T-cell (primary cell): Measurements from ENCODE around the gene RIT1. TPM values are rescaled to one million over a fixed set of nuclear protein-coding genes. Genes with fewer than 3 reads are reported as not detected.

Experiments
- ATAC-seq, 4 experiments: fragments of 200-7000 bp in 3 of 4; fragments of 150-1000 bp in 1 of 4; cut with Tn5 transposase; replicated peaks in 1 of 4; 1 replicate in 3 of 4; 2 replicates in 1 of 4; pipeline ENCODE4 v1.10.0; 2021; ENCODE audit warnings: moderate library complexity in 3 of 4, mild to moderate bottlenecking in 2 of 4, moderate number of reproducible peaks in 1 of 4
- CTCF ChIA-PET, 2 donors: fragments of 300-600 bp; sonication (Branson Sonifier 250); formaldehyde crosslinking; loops; one replicate each; lab custom pipeline; 2022; ENCODE audit warnings: antibody characterized with exemption in 2 of 2; lab: Charles Lee
- POLR2A ChIA-PET, 2 donors: fragments of 300-600 bp; sonication (Branson Sonifier 250); formaldehyde crosslinking; loops; one replicate each; lab custom pipeline; 2022; ENCODE audit warnings: antibody characterized with exemption in 2 of 2; lab: Charles Lee
- DNase-seq, 35 experiments: peaks; one replicate each; pipeline versions ENCODE4 v3.0.0 to v3.0.0-alpha.2; 2013 to 2023
- H3K27ac ChIP-seq: one replicate; pipeline ENCODE4 v1.5.1; 2013; ENCODE audit warnings: low read length
- H3K27me3 ChIP-seq, 2 experiments: replicated peaks in 1 of 2; 1 replicate in 1 of 2; 2 replicates in 1 of 2; pipeline versions ENCODE4 v1.6.1 to v1.7.0; 2013; ENCODE audit warnings: low read length in 1 of 2, mixed read lengths in 1 of 2; ENCODE audit not compliant: control insufficient read depth in 2 of 2, insufficient read depth in 2 of 2; ENCODE audit errors: extremely low read depth in 1 of 2
- H3K36me3 ChIP-seq, 2 donors: 1 replicate in 1 of 2; 2 replicates in 1 of 2; pipeline versions ENCODE4 v1.6.1 to v1.7.0; 2013; ENCODE audit warnings: low read length in 1 of 2; ENCODE audit not compliant: control insufficient read depth in 2 of 2, insufficient read depth in 1 of 2; ENCODE audit errors: extremely low read depth in 1 of 2
- H3K4me1 ChIP-seq, 2 experiments: 1 replicate in 1 of 2; 2 replicates in 1 of 2; pipeline versions ENCODE4 v1.6.1 to v1.7.0; 2013; ENCODE audit warnings: low read length in 2 of 2, mixed read lengths in 1 of 2; ENCODE audit not compliant: insufficient read depth in 2 of 2, control insufficient read depth in 1 of 2; ENCODE audit errors: extremely low read depth in 1 of 2
- H3K4me3 ChIP-seq, 2 donors: 1 replicate in 1 of 2; 2 replicates in 1 of 2; pipeline versions ENCODE4 v1.5.1 to v1.7.0; 2013; ENCODE audit warnings: mild to moderate bottlenecking in 2 of 2, low read length in 1 of 2, moderate library complexity in 1 of 2; ENCODE audit not compliant: control insufficient read depth in 1 of 2; ENCODE audit errors: extremely low read depth in 1 of 2
- H3K9me3 ChIP-seq: 2 replicates; pipeline ENCODE4 v1.7.0; 2013
- H3K27ac Mint-ChIP-seq, 2 donors: one replicate each; pipeline ENCODE4 v1.8.0; 2020 to 2021; ENCODE audit warnings: mild to moderate bottlenecking in 2 of 2, mixed read lengths in 2 of 2
- H3K27me3 Mint-ChIP-seq, 2 donors: one replicate each; pipeline ENCODE4 v1.8.0; 2021 to 2022; ENCODE audit warnings: mixed read lengths in 2 of 2
- H3K36me3 Mint-ChIP-seq: one replicate; pipeline ENCODE4 v1.8.0; 2021; ENCODE audit warnings: mixed read lengths
- H3K4me1 Mint-ChIP-seq, 3 donors: one replicate each; pipeline ENCODE4 v1.8.0; 2020 to 2022; ENCODE audit warnings: mixed read lengths in 3 of 3, mild to moderate bottlenecking in 1 of 3
- H3K4me3 Mint-ChIP-seq, 3 donors: one replicate each; pipeline ENCODE4 v1.8.0; 2020 to 2022; ENCODE audit warnings: mild to moderate bottlenecking in 3 of 3, mixed read lengths in 3 of 3, moderate library complexity in 3 of 3
- H3K9me3 Mint-ChIP-seq, 3 donors: one replicate each; pipeline ENCODE4 v1.8.0; 2020 to 2022; ENCODE audit warnings: mixed read lengths in 3 of 3
- WGBS: methylation state at CpG from one replicate; pipeline ENCODE4 v1.1.5; 2013; ENCODE audit warnings: missing lambda C conversion rate; ENCODE audit not compliant: insufficient coverage; 5-methylcytosine and 5-hydroxymethylcytosine counted together
- total RNA-seq, 35 experiments: library from RNA in 6 of 35; stranded (reverse) in 6 of 35; fragments of 120-200 nt in 1 of 35; gene quantifications; one replicate each; pipeline versions ENCODE4 v1.2.1 to v1.2.4 and lab custom pipeline; 2013 to 2026

Gene RIT1
- total RNA-seq, 5 donors from 2014 or later (not counting 1 experiment from before 2014, with no cell fraction given): 35.3 to 56.4 (median 39.2) TPM

- Histone ChIP-seq H3K27ac (peak overlapping the region; percentile 30), H3K36me3 (peaks cover 2 to 15% of the 10 kb centered on the region in 2 donors), H3K9me3 (no peaks in the 10 kb centered on the region), H3K4me3 (no peak overlapping the region), H3K4me1 (peaks cover 9 to 14% of the 10 kb centered on the region in 2 experiments), H3K27me3 (no peaks in the 10 kb centered on the region)
- DNase-seq: peak in 18 of 35 experiments; percentile 2 to 62 (median 16)
- ChIA-PET CTCF (interaction anchor here in 1 of 2 donors (0.6 to 1.1 kb wide), 3 partner anchors 11 to 114 kb away, joined by 3 read pairs; no protein-coding TSS in a partner anchor), POLR2A (interaction anchor here (0.6 to 0.7 kb wide), 2 partner anchors 234 to 506 kb away, joined by 3 to 5 read pairs; no protein-coding TSS in a partner anchor)
- WGBS: 43% methylated on average over 1 of the region's 10 CpGs
- peak overlapping the region in 1 of 3 donors; percentile 38 for H3K4me3 Mint-ChIP-seq
- no peaks in the 10 kb centered on the region for H3K27me3 Mint-ChIP-seq
- peak; percentile 81 to 97 (median 94) for ATAC-seq
- H3K9me3 Mint-ChIP-seq: no peaks in the 10 kb centered on the region
- H3K4me1 Mint-ChIP-seq: peaks cover 17 to 18% (median 17%) of the 10 kb centered on the region in 3 donors
- H3K27ac Mint-ChIP-seq: peak overlapping the region; percentile 82 to 88
- peaks cover 10% of the 10 kb centered on the region for H3K36me3 Mint-ChIP-seq
These were observed 17.6 kb downstream of the RIT1 start for GRCh38 chr1:155893389-155894142.

DNA sequence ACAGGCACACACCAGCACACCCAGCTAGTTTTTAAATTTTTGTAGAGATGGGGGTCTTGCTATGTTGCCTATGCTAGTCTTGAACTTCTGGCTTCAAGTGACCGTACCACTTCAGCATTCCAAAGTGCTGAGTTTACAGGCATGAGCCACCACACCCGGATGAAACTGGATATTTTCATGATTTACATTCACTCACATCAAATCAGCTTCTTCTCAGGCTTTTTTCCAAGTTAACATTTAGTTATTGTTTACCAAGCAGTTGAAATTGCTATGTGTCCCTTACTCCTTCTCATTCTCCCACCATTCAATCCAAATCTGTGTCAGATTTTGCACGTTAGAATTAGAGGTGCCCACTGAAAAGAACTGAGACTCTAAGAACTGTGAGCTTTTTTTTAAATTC is 18.4 kb downstream of the RIT1 start:
- 83% methylated on average over 1 of the region's 3 CpGs for WGBS
- Histone ChIP-seq H3K27ac (no peak overlapping the region), H3K4me3 (no peak overlapping the region), H3K9me3 (no peaks in the 10 kb centered on the region), H3K36me3 (peaks cover 2 to 9% of the 10 kb centered on the region in 2 donors), H3K4me1 (peaks cover 9 to 14% of the 10 kb centered on the region in 2 experiments), H3K27me3 (no peaks in the 10 kb centered on the region)
- H3K36me3 Mint-ChIP-seq: peaks cover 10% of the 10 kb centered on the region
- H3K9me3 Mint-ChIP-seq: no peaks in the 10 kb centered on the region
- ChIA-PET POLR2A (no interaction called here), CTCF (interaction anchor here in 1 of 2 donors (0.9 to 1.1 kb wide), 2 partner anchors 12 to 40 kb away, joined by 3 read pairs; no protein-coding TSS in a partner anchor)
- no peak for ATAC-seq
- no peak for DNase-seq
- H3K27me3 Mint-ChIP-seq: no peaks in the 10 kb centered on the region
- H3K27ac Mint-ChIP-seq: peak overlapping the region; percentile 82 to 88
- H3K4me1 Mint-ChIP-seq: peaks cover 17 to 18% (median 17%) of the 10 kb centered on the region in 3 donors
- H3K4me3 Mint-ChIP-seq: peak overlapping the region in 1 of 3 donors; percentile 38

DNA sequence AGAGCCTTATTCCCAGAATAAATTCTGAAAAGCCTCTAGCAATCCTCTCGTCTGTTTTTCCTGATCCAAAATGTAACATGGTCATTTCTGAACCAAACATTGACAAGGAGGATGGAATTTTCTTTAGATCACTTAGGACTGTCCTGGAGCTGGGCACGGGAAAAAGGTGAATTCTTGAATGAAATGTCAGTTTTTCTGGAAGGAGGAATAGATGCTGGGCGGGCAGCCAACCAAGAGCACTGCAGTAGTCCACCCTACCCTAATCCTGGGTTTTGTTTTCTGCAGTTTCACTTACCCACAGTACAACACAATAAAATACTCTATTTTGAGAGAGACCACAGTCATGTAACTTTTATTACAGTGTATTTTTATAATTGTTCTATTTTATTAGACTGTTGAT is 20.9 kb downstream of the RIT1 start:
- H3K27ac Mint-ChIP-seq: no peak overlapping the region
- ATAC-seq: no peak
- peaks cover 3% of the 10 kb centered on the region for H3K36me3 Mint-ChIP-seq
- no CpG with 5 or more reads among the region's 3 CpGs for WGBS
- POLR2A ChIA-PET: no interaction called here
- peaks cover 17 to 18% (median 17%) of the 10 kb centered on the region in 3 donors for H3K4me1 Mint-ChIP-seq
- Histone ChIP-seq H3K4me3 (no peak overlapping the region), H3K4me1 (peaks cover 9 to 14% of the 10 kb centered on the region in 2 experiments), H3K27ac (no peak overlapping the region), H3K36me3 (no peaks in the 10 kb centered on the region), H3K9me3 (no peaks in the 10 kb centered on the region), H3K27me3 (no peaks in the 10 kb centered on the region)
- H3K4me3 Mint-ChIP-seq: no peak overlapping the region
- H3K27me3 Mint-ChIP-seq: no peaks in the 10 kb centered on the region
- CTCF ChIA-PET: interaction anchor here in 1 of 2 donors (0.6 kb wide), 1 partner anchor 46 kb away, joined by 4 read pairs; no protein-coding TSS in a partner anchor
- H3K9me3 Mint-ChIP-seq: no peaks in the 10 kb centered on the region
- DNase-seq: no peak

- H3K4me1 ChIP-seq: peaks cover 9 to 14% of the 10 kb centered on the region in 2 experiments
- H3K4me1 Mint-ChIP-seq: peaks cover 17 to 18% (median 17%) of the 10 kb centered on the region in 3 donors
- H3K4me3 Mint-ChIP-seq: no peak overlapping the region
- H3K9me3 Mint-ChIP-seq: no peaks in the 10 kb centered on the region
- no peaks in the 10 kb centered on the region for H3K27me3 Mint-ChIP-seq
- CTCF ChIA-PET: no interaction called here
- whole genome bisulfite sequencing: no CpG with 5 or more reads among the region's 2 CpGs
- POLR2A ChIA-PET: interaction anchor here in 1 of 2 donors (0.7 kb wide), 1 partner anchor 155 kb away, joined by 5 read pairs; no protein-coding TSS in a partner anchor
- H3K9me3 ChIP-seq: no peaks in the 10 kb centered on the region
- no peak overlapping the region for H3K4me3 ChIP-seq
- H3K27ac ChIP-seq: no peak overlapping the region
- no peak overlapping the region for H3K27ac Mint-ChIP-seq
- H3K27me3 ChIP-seq: no peaks in the 10 kb centered on the region
- ATAC-seq (no peak), DNase-seq (no peak)
- H3K36me3 Mint-ChIP-seq: peaks cover 3% of the 10 kb centered on the region
- H3K36me3 ChIP-seq: no peaks in the 10 kb centered on the region
These were observed 21.6 kb downstream of the RIT1 start for GRCh38 chr1:155889566-155889965.

DNA sequence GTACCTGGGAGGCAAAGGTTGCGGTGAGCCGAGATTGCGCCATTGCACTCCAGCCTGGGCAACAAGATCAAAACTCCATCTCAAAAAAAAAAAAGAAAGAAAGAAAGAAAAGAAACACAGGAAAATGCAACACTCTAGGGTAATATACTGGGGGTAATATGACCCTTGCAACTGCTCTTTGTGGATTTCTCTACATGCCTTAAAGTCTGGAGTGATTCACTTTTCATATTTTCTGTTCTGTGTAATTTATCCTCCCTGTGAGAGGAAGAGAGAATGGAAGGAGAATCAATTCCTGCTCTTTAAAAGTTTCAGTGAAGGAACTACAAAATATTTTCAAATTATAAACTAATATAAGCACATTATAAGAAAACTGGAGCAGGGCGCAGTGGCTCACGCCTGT is 22.7 kb downstream of the RIT1 start:
- Mint-ChIP-seq H3K4me3 (no peak overlapping the region), H3K36me3 (peaks cover 3% of the 10 kb centered on the region), H3K4me1 (peaks cover 10 to 13% (median 11%) of the 10 kb centered on the region in 3 donors), H3K9me3 (no peaks in the 10 kb centered on the region), H3K27ac (no peak overlapping the region), H3K27me3 (no peaks in the 10 kb centered on the region)
- Histone ChIP-seq H3K9me3 (no peaks in the 10 kb centered on the region), H3K27me3 (no peaks in the 10 kb centered on the region), H3K4me3 (no peak overlapping the region), H3K36me3 (peaks cover 0 to 2% of the 10 kb centered on the region in 2 donors), H3K4me1 (peaks cover 3 to 8% of the 10 kb centered on the region in 2 experiments), H3K27ac (no peak overlapping the region)
- ChIA-PET CTCF (no interaction called here), POLR2A (no interaction called here)
- no peak for ATAC-seq
- no peak for DNase-seq
- 100% methylated on average over 2 of the region's 5 CpGs for WGBS

- ATAC-seq (no peak), DNase-seq (no peak)
- no peaks in the 10 kb centered on the region for H3K9me3 Mint-ChIP-seq
- CTCF ChIA-PET: interaction anchor here in 1 of 2 donors (0.6 kb wide), 1 partner anchor 13 kb away, joined by 4 read pairs; no protein-coding TSS in a partner anchor
- no peak overlapping the region for H3K4me3 Mint-ChIP-seq
- Histone ChIP-seq H3K36me3 (peaks cover 0 to 20% of the 10 kb centered on the region in 2 donors), H3K27me3 (no peaks in the 10 kb centered on the region), H3K4me1 (no peaks in the 10 kb centered on the region), H3K4me3 (no peak overlapping the region), H3K9me3 (no peaks in the 10 kb centered on the region), H3K27ac (no peak overlapping the region)
- no peak overlapping the region for H3K27ac Mint-ChIP-seq
- H3K36me3 Mint-ChIP-seq: peaks cover 6% of the 10 kb centered on the region
- H3K27me3 Mint-ChIP-seq: no peaks in the 10 kb centered on the region
- POLR2A ChIA-PET: interaction anchor here in 1 of 2 donors (0.6 kb wide), 1 partner anchor 24 kb away, joined by 7 read pairs; no protein-coding TSS in a partner anchor
- no peaks in the 10 kb centered on the region for H3K4me1 Mint-ChIP-seq
These were observed 26.2 kb downstream of the RIT1 start for GRCh38 chr1:155884982-155885381.
